Measurements from ENCODE around the gene PANK3. TPM values are rescaled to one million over a fixed set of nuclear protein-coding genes. Genes with fewer than 3 reads are reported as not detected.
"Not testable (repeated sequence)": the region's sequence is repeated elsewhere in the genome, so short reads cannot be mapped to it uniquely, and the experiment has no call there.

PANK3 gene
- total and polyA plus RNA-seq, 5 donors, result 5.3 to 38.6 (median 32.6) TPM

DNA sequence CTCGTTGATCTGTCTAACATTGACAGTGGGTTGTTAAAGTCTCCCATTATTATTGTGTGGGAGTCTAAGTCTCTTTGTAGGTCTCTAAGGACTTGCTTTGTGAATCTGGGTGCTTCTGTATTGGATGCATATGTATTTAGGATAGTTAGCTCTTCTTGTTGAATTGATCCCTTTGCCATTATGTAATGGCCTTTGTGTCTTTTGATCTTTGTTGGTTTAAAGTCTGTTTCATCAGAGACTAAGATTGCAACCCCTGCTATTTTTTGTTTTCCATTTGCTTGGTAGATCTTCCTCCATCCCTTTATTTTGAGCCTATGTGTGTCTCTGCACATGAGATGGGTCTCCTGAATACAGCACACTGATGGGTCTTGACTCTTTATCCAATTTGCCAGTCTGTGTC is 17.0 kb upstream of the PANK3 start:
- H3K4me3 ChIP-seq (ENCODE audit: low read length); intact Hi-C loops (cut with DNase I); H3K27ac ChIP-seq (ENCODE audit: low read length); H3K27me3 ChIP-seq (ENCODE audit: control insufficient read depth, insufficient read depth); H3K4me1 ChIP-seq (ENCODE audit: control insufficient read depth, insufficient read depth, low read length); H3K9me3 ChIP-seq (ENCODE audit: control insufficient read depth, low read length); DNase-seq; ATAC-seq: not testable (repeated sequence)
- WGBS, result 86% methylated on average over 1 of the region's 1 CpG

GRCh38 chr5:168592014-168592368 is 12.8 kb upstream of the PANK3 start:
- ATAC-seq, result no peak
- intact Hi-C loops (cut with DNase I), result no loop called here
- WGBS, result 100% methylated on average over 1 of the region's 1 CpG
- no peak overlapping the region for H3K27ac ChIP-seq (ENCODE audit: low read length)
- H3K4me1 ChIP-seq (ENCODE audit: control insufficient read depth, insufficient read depth, low read length), result no peaks in the 10 kb centered on the region
- DNase-seq, result peak in 2 of 3 donors; percentile 46 to 79
- H3K27me3 ChIP-seq (ENCODE audit: control insufficient read depth, insufficient read depth), result no peaks in the 10 kb centered on the region
- H3K4me3 ChIP-seq (ENCODE audit: low read length), result no peak overlapping the region
- no peaks in the 10 kb centered on the region for H3K9me3 ChIP-seq (ENCODE audit: control insufficient read depth, low read length)

GRCh38 chr5:168591302-168592013 is 12.3 kb upstream of the PANK3 start:
- DNase-seq, result no peak
- no peaks in the 10 kb centered on the region for H3K27me3 ChIP-seq (ENCODE audit: control insufficient read depth, insufficient read depth)
- no peaks in the 10 kb centered on the region for H3K4me1 ChIP-seq (ENCODE audit: control insufficient read depth, insufficient read depth, low read length)
- 57% methylated on average over 2 of the region's 2 CpGs for WGBS
- H3K4me3 ChIP-seq (ENCODE audit: low read length), result no peak overlapping the region
- no peak overlapping the region for H3K27ac ChIP-seq (ENCODE audit: low read length)
- intact Hi-C loops (cut with DNase I), result no loop called here
- H3K9me3 ChIP-seq (ENCODE audit: control insufficient read depth, low read length), result no peaks in the 10 kb centered on the region
- ATAC-seq, result no peak

DNA sequence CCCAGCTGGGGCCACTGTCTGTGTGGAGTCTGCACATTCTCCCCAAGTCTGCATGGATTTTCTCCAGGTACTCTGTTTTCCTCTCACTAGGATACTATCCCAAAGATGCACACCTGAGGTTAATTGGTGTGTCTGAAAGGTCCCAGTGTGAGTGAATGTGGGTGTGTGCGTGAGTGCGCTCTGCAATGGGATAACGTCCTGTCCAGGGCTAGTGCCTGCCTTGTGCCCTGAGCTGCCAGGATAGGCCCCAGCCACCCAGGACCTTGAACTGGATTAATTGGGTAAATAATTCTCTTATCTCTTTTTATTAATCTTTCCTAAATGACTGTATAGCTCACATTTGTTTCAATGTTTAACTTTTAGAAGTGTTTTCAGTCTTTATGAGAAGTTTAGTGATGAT is 11.5 kb upstream of the PANK3 start:
- no peaks in the 10 kb centered on the region for H3K27me3 ChIP-seq (ENCODE audit: control insufficient read depth, insufficient read depth)
- no peaks in the 10 kb centered on the region for H3K9me3 ChIP-seq (ENCODE audit: control insufficient read depth, low read length)
- intact Hi-C loops (cut with DNase I), result no loop called here
- no peak overlapping the region for H3K27ac ChIP-seq (ENCODE audit: low read length)
- DNase-seq (no peak), ATAC-seq (no peak)
- WGBS, result 89% methylated on average over 3 of the region's 3 CpGs
- H3K4me1 ChIP-seq (ENCODE audit: control insufficient read depth, insufficient read depth, low read length), result no peaks in the 10 kb centered on the region
- no peak overlapping the region for H3K4me3 ChIP-seq (ENCODE audit: low read length)

DNA sequence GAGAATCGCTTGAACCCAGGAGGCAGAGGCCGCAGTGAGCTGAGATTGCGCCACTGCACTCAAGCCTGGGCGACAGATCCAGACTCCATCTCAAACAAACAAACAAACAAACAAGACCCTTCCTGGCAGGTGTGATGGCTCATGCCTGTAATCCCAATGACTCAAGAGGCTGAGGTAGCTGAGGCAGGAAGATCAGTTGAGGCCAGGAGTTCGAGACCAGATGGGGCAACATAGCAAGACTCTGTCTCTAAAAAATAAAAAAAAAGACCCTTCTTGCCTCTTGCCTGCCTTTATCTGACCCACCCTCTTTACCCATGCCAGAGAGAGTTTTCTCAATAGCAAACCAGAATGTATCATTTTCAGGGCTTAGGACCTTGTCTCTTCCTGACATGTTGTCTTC is 8.8 kb upstream of the PANK3 start:
- intact Hi-C loops (cut with DNase I), result no loop called here

DNA sequence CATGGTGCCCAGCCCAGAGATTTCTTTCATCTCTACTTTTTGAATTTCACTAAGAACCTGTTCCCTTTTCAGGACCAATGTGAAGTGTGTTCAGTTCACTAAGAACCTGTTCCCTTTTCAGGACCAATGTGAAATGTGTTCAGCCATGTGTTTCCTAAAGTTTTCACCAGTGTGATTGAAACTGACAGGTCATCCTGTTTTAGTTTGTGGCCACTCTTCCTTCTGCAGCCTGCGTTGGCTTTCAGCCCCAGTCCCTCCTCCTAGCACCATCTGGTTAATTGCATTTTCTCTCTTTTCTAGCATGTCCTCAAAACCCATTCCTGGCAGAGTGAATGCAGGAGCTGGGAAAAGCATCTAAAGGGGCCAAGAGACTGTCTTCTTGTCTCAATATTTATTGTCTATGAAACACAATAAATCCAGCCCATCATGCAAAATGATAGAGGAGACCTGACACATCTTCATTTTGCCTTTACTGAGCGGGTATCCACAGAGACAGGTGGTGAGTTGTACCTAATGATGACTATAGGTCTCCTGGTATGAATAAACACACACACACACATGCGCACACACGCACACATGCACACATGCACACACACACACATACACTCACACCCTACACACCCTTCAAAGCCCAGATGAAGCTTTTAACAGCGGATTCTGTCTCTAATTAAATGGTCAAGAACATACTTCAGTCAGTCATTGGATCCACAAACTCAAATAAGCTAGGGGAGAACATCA is 6.1 kb upstream of the PANK3 start:
- intact Hi-C loops (cut with DNase I), result no loop called here
- no peak overlapping the region for H3K27ac ChIP-seq (ENCODE audit: low read length)
- DNase-seq (no peak), ATAC-seq (no peak)
- no peak overlapping the region for H3K4me3 ChIP-seq (ENCODE audit: low read length)
- H3K27me3 ChIP-seq (ENCODE audit: control insufficient read depth, insufficient read depth), result no peaks in the 10 kb centered on the region
- H3K9me3 ChIP-seq (ENCODE audit: control insufficient read depth, low read length), result no peaks in the 10 kb centered on the region
- WGBS, result 72% methylated on average over 5 of the region's 5 CpGs
- no peaks in the 10 kb centered on the region for H3K4me1 ChIP-seq (ENCODE audit: control insufficient read depth, insufficient read depth, low read length)

More for the DNA sequence above, 8.8 kb upstream of the PANK3 start:
- Histone ChIP-seq H3K4me3 (ENCODE audit: low read length) (no peak overlapping the region), H3K9me3 (ENCODE audit: control insufficient read depth, low read length) (no peaks in the 10 kb centered on the region), H3K27ac (ENCODE audit: low read length) (no peak overlapping the region), H3K27me3 (ENCODE audit: control insufficient read depth, insufficient read depth) (no peaks in the 10 kb centered on the region), H3K4me1 (ENCODE audit: control insufficient read depth, insufficient read depth, low read length) (no peaks in the 10 kb centered on the region)
- 94% methylated on average over 5 of the region's 5 CpGs for WGBS
- no peak for DNase-seq
- ATAC-seq, result no peak

DNA sequence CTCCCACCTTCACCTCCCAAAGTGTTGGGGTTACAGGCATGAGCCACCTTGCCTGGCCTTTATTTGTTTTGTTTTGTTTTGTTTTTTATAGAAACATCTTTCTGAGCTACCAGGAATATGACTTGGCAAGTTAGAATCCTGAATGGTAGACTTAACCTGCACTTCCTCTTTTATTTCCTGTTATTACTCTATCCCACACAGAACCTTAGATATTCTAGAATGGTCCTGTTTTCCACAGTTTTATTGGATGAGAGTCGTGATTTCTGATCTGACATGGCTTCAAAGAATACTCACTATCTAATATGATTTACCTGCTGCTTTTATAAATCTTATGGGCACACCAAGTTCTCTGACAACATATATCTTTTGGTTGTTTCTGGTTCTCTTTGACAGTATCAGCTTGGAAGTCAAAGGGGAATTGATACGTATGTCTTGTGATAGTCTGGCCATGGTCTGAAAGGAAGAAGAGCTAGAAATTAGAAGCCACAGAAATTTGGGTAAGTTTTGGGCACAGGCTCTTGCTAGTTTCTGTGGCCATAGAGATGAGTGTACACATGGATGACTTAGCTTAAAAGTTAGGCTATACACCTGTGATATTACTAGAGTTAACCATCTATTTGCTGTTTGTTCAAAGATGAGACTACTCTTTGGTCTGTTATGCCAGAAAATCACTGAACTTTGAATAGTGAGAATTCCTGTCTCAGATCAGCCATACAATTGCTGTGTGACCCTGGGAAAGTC is 4.7 kb upstream of the PANK3 start:
- H3K4me3 ChIP-seq (ENCODE audit: low read length), result no peak overlapping the region
- H3K27me3 ChIP-seq (ENCODE audit: control insufficient read depth, insufficient read depth), result no peaks in the 10 kb centered on the region
- H3K4me1 ChIP-seq (ENCODE audit: control insufficient read depth, insufficient read depth, low read length), result no peaks in the 10 kb centered on the region
- no peak for ATAC-seq
- WGBS, result 60% methylated on average over 2 of the region's 2 CpGs
- H3K27ac ChIP-seq (ENCODE audit: low read length), result no peak overlapping the region
- H3K9me3 ChIP-seq (ENCODE audit: control insufficient read depth, low read length), result no peaks in the 10 kb centered on the region
- intact Hi-C loops (cut with DNase I), result no loop called here
- no peak for DNase-seq

DNA sequence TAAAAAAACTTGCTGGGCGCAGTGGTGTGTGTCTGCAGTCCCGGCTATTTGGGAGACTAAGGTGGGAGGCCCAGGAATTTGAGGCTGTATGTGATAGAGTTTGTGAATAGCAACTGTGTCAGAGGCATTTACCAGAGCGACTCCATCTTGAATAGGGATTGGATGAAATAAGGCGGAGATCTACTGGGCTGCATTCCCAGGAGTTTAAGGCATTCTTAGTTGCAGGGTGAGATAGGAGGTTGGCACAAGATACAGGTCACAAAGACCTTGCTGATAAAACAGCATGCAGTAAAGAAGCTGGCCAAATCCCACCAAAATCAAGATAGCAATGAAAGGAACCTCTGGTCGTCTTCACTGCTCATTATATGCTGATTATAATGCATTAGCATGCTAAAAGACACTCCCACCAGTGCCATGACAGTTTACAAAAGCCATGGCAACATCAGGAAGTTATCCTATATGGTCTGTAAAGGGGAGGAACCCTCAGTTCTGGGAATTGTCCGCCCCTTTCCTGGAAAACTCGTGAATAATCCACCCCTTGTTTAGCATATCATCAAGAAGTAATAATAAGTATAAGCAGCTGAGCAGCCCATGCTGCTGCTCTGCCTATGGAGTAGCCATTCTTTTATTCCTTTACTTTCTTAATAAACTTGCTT is 1.8 kb upstream of the PANK3 start:
- H3K27me3 ChIP-seq (ENCODE audit: control insufficient read depth, insufficient read depth); intact Hi-C loops (cut with DNase I); H3K9me3 ChIP-seq (ENCODE audit: control insufficient read depth, low read length); ATAC-seq; H3K4me3 ChIP-seq (ENCODE audit: low read length); H3K4me1 ChIP-seq (ENCODE audit: control insufficient read depth, insufficient read depth, low read length); H3K27ac ChIP-seq (ENCODE audit: low read length); DNase-seq: not testable (repeated sequence)
- WGBS, result 86% methylated on average over 7 of the region's 7 CpGs

DNA sequence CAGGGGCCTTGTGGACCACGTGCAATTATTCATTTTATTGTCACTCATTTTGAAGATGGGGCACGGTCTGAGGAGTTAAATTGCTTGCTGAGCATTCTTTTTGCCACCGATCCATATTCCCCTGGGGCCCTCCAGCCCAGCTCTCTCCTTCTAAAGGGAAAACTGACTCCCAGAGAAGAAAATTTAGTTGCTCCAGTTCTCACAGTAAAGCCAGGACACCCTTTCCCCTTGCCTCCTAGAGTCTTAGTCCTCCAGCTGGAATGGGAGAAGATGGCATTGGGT is 1.0 kb upstream of the PANK3 start:
- Histone ChIP-seq H3K9me3 (ENCODE audit: control insufficient read depth, low read length) (no peaks in the 10 kb centered on the region), H3K27me3 (ENCODE audit: control insufficient read depth, insufficient read depth) (no peaks in the 10 kb centered on the region), H3K27ac (ENCODE audit: low read length) (peak overlapping the region; percentile 65), H3K4me3 (ENCODE audit: low read length) (peak overlapping the region; percentile 64), H3K4me1 (ENCODE audit: control insufficient read depth, insufficient read depth, low read length) (no peaks in the 10 kb centered on the region)
- ATAC-seq (no peak), DNase-seq (peak in 1 of 3 donors; percentile 46)
- intact Hi-C loops (cut with DNase I), result no loop called here
- WGBS, result 28% methylated on average over 3 of the region's 3 CpGs

GRCh38 chr5:168579488-168580226 is 489 bp upstream of the PANK3 start:
- 1% methylated on average over 52 of the region's 52 CpGs for WGBS
- Histone ChIP-seq H3K4me3 (ENCODE audit: low read length) (peak overlapping the region; percentile 96), H3K27ac (ENCODE audit: low read length) (peak overlapping the region; percentile 98), H3K4me1 (ENCODE audit: control insufficient read depth, insufficient read depth, low read length) (no peaks in the 10 kb centered on the region), H3K9me3 (ENCODE audit: control insufficient read depth, low read length) (no peaks in the 10 kb centered on the region), H3K27me3 (ENCODE audit: control insufficient read depth, insufficient read depth) (no peaks in the 10 kb centered on the region)
- ATAC-seq (peak; percentile 99), DNase-seq (peak; percentile 99)
- intact Hi-C loops (cut with DNase I), result no loop called here
